Fibroblast of pulmonary artery (primary cell): Measurements from ENCODE around the gene CACNB3.

Experiments used
- DNase-seq: peaks from one replicate; pipeline ENCODE4 v3.0.0-alpha.2; 2010; ENCODE audit warnings: low read depth
- H3K4me3 ChIP-seq: replicated peaks from 2 replicates; pipeline ENCODE4 v1.5.1; 2011; ENCODE audit warnings: low read depth, mild to moderate bottlenecking, control low read depth, low read length, moderate library complexity
- TF ChIP-seq, protein P1 (sequence below): IDR thresholded peaks from 2 replicates; pipeline ENCODE4 v1.5.1; 2011; ENCODE audit warnings: mild to moderate bottlenecking, control low read depth, low read length, inconsistent platforms; ENCODE audit errors: missing control alignments

The CACNB3 gene

DNA sequence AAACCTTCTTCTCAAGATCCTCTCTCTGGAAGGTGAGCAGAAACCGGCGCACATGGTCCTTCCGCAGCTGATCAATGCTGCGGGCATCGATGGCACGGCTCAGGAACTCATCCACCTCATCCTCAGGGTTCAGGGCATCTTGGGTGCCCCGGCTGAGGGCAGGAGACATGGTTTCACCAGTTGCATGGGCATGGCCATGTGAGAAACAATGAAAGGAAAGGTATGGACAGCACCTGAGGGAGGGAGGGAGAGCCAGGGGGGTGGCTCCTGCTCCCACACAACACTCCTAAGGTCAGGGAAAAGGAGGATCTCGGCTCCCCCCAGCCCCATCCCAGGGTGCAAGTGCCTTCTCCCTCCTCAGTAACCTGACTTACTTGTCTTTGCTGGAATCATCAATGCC, 43.0 kb upstream of the CACNB3 start:
- TF ChIP-seq, protein P1, sequence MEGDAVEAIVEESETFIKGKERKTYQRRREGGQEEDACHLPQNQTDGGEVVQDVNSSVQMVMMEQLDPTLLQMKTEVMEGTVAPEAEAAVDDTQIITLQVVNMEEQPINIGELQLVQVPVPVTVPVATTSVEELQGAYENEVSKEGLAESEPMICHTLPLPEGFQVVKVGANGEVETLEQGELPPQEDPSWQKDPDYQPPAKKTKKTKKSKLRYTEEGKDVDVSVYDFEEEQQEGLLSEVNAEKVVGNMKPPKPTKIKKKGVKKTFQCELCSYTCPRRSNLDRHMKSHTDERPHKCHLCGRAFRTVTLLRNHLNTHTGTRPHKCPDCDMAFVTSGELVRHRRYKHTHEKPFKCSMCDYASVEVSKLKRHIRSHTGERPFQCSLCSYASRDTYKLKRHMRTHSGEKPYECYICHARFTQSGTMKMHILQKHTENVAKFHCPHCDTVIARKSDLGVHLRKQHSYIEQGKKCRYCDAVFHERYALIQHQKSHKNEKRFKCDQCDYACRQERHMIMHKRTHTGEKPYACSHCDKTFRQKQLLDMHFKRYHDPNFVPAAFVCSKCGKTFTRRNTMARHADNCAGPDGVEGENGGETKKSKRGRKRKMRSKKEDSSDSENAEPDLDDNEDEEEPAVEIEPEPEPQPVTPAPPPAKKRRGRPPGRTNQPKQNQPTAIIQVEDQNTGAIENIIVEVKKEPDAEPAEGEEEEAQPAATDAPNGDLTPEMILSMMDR = no peak
- no peak overlapping the region for H3K4me3 ChIP-seq
- no peak for DNase-seq

DNA sequence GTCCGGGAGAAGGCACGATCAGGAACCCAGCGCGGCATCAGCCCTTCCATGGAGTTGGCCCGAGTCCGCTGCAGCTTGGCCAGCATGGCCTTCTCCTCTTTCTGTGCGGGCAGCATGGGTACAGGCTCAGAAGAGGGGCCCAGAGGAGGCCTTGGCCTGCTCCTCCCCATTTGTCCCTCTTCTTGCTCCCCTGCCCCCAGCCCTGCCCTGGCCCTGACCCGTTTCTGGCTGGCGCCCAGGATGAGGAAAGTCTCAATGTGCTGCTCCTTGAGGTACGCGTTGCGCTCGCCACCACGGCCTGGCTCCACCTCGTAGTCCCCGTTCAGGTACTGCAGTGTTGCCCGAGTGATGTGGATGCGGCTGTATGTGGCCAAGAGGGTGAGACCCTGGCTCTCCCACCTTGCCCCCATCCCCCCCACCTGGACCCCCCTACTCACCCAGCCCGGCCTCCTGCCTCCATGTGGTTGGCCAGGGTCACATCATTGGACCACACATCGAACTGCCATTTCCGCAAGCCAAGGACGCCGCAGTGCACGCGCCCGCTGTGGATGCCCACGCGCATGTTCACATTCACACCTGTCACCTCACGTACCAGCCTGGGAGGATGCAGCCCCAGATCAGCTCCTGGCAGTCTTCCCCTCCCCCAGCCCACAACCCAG, 42.2 kb upstream of the CACNB3 start:
- DNase-seq = no peak
- TF ChIP-seq, protein P1 = no peak
- no peak overlapping the region for H3K4me3 ChIP-seq

DNA sequence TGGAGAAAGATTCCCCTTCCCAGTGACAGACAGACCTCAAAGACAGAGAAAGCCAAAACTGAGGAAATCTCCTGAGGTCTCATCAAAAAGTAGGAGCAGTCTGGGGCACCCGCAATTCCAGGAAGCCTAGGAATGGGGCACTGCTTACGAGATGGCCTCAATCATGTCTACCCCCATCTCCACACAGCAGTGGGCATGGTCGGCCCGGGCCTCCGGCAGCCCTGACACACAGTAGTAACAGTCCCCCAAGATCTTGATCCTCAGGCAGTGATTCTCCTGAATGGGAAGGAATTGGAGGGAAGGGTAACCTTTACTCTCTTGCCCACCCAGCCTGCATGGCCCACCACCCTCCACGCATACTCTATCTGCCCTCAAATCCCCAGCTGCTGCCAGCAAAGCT, 41.3 kb upstream of the CACNB3 start:
- H3K4me3 ChIP-seq = no peak overlapping the region

DNA sequence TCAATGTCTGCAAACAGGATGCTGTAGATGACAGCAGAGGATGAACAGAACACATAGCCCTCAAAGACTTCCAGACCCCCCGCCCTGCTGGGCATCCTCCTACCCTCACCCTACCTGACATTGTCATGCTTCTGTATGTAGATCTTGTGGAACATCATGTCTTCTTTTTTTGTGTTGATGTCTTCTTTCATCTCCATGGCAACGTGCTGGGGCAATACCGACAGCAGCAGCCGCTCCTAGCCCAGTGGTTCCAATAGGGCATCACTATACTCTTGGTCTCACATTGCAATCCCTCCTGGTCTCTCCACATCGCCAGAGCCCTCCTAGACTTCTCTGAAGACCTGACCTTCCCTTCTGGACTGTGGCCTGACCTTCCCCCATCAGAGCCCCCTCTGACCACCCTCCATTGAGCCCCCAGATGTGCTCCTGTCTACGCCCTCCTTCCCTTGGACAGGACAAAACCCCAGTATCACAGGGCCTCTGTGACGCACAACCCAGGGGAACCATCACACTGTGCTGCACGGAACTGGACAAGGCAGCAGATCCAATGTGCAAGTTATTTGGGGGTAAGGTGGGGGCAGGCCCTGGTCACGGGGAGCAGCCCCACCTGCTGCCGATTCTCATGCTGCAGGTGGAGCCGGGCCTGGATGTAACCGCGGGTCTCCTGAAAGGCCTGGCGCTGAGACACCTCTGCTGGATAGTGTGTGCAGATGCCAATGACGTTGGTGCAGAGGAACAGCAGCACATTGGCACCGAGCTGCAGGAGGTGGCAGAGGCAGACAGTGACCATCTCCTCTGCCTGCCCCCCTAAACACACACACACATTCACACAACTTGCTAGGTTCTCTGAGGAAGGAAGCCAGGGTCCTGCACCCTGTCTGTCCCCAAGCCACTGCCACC, 40.5 kb upstream of the CACNB3 start:
- no peak for DNase-seq
- H3K4me3 ChIP-seq = no peak overlapping the region
- TF ChIP-seq, protein P1 = no peak

More for the DNA sequence above, 41.3 kb upstream of the CACNB3 start:
- no peak for DNase-seq
- TF ChIP-seq, protein P1 = no peak

DNA sequence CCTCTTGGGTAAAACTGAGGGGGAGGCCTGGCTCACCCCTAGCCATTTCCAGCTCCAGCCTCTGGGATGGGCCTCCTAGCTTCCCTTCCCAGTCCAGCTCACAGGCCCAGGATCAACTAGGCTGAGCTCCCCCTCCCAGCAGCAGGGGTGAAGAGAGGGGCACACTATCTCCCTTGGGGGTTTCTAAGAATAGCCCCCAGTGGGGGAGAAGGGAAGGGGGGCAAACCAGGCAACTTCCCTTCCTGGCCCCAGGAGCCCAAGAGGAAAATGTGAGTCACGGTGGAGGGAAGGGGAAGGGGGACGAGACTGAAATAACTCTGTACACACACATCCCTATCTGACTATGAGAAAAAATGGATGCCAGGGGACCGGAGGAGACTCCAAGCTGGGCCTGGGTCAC, 38.4 kb upstream of the CACNB3 start:
- TF ChIP-seq, protein P1 = no peak
- peak; percentile 89 for DNase-seq
- no peak overlapping the region for H3K4me3 ChIP-seq

DNA sequence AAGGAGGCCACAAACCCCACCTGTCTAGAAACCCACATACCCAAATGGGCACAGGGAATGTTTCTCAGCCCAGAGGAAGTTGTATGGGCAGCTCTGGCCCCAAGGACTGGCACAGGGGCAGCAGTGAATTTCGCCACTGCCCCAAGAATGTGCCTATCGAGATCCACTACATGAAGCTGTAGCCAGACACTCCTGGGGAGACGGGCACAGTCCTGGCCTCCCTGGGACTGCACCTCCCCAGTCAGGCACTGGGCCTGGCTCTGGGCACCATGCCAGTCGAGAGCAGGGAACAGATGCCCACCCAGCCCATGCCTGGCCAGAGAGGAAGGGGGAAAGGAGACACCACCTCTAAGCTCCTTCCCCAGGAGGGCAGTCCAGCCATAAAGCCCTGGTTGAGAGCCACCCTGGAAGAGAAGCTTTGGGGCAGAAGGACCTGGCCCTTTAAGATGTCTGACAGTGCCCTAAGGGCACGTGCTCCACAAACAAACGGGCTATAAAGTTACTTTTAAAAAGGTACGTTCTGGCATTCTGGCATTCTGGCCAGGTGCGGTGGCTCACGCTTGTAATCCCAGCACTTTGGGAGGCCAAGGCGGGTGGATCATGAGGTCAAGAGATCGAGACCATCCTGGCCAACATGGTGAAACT, 37.8 kb upstream of the CACNB3 start:
- no peak for DNase-seq
- H3K4me3 ChIP-seq = no peak overlapping the region
- TF ChIP-seq, protein P1 = no peak
